Astrocyte (in vitro differentiated cells and primary cell): ENCODE measurements around the gene PRIM1. TPM values are rescaled to one million over a fixed set of nuclear protein-coding genes. Genes with fewer than 3 reads are reported as not detected.
"Not testable (repeated sequence)": the region's sequence is repeated elsewhere in the genome, so short reads cannot be mapped to it uniquely, and the experiment has no call there.

Source experiments
- DNase-seq: peaks from one replicate; pipeline ENCODE4 v3.0.0-alpha.2; 2010; ENCODE audit warnings: low read depth
- FAIRE-seq: peaks from 2 replicates; lab custom pipeline; 2011; peaks lifted over from hg19 to GRCh38; lab: Jason Lieb, UNC
- H2AFZ ChIP-seq: 2 replicates; pipeline ENCODE4 v1.6.0; 2012; ENCODE audit warnings: low read depth, low read length, inconsistent platforms
- H3K27ac ChIP-seq: 2 replicates; pipeline ENCODE4 v1.5.1; 2011; ENCODE audit warnings: low read depth, low read length, inconsistent platforms
- H3K27me3 ChIP-seq: 2 replicates; pipeline ENCODE4 v1.6.0; 2011; ENCODE audit warnings: low read length, inconsistent platforms; ENCODE audit not compliant: insufficient read depth
- H3K36me3 ChIP-seq: 2 replicates; pipeline ENCODE4 v1.5.1; 2011; ENCODE audit warnings: low read length, inconsistent platforms; ENCODE audit not compliant: insufficient read depth
- H3K4me1 ChIP-seq: 2 replicates; pipeline ENCODE4 v1.5.1; 2011; ENCODE audit warnings: low read length, inconsistent platforms; ENCODE audit not compliant: insufficient read depth
- H3K4me2 ChIP-seq: 2 replicates; pipeline ENCODE4 v1.6.0; 2012; ENCODE audit warnings: low read length, inconsistent platforms
- H3K4me3 ChIP-seq: 2 replicates; pipeline ENCODE4 v1.5.1; 2011; ENCODE audit warnings: low read depth, mild to moderate bottlenecking, low read length, inconsistent platforms; ENCODE audit not compliant: insufficient read depth
- H3K79me2 ChIP-seq: 2 replicates; pipeline ENCODE4 v1.6.0; 2012; ENCODE audit warnings: mild to moderate bottlenecking, low read length, inconsistent platforms; ENCODE audit not compliant: insufficient read depth
- H3K9ac ChIP-seq: 2 replicates; pipeline ENCODE4 v1.6.0; 2012; ENCODE audit warnings: mild to moderate bottlenecking, low read length, inconsistent platforms
- H3K9me3 ChIP-seq: 2 replicates; pipeline ENCODE4 v1.5.1; 2012; ENCODE audit warnings: low read depth, mild to moderate bottlenecking, low read length, inconsistent platforms; ENCODE audit not compliant: insufficient read depth
- H4K20me1 ChIP-seq: 2 replicates; pipeline ENCODE4 v1.6.0; 2012; ENCODE audit warnings: low read length, inconsistent platforms; ENCODE audit not compliant: insufficient read depth
- H3K27ac Mint-ChIP-seq: one replicate; pipeline ENCODE4 v1.8.0; 2021; ENCODE audit warnings: mild to moderate bottlenecking, mixed read lengths; ENCODE audit not compliant: unreplicated experiment
- H3K27me3 Mint-ChIP-seq: one replicate; pipeline ENCODE4 v1.8.0; 2021; ENCODE audit warnings: low read depth, mixed read lengths; ENCODE audit not compliant: unreplicated experiment
- H3K36me3 Mint-ChIP-seq: one replicate; pipeline ENCODE4 v1.8.0; 2021; ENCODE audit warnings: low read depth, mixed read lengths; ENCODE audit not compliant: unreplicated experiment
- H3K4me1 Mint-ChIP-seq: one replicate; pipeline ENCODE4 v1.8.0; 2021; ENCODE audit warnings: low read depth, mixed read lengths; ENCODE audit not compliant: unreplicated experiment
- H3K4me3 Mint-ChIP-seq: one replicate; pipeline ENCODE4 v1.8.0; 2021; ENCODE audit warnings: mild to moderate bottlenecking, moderate library complexity, mixed read lengths; ENCODE audit not compliant: unreplicated experiment
- H3K9me3 Mint-ChIP-seq: one replicate; pipeline ENCODE4 v1.8.0; 2021; ENCODE audit warnings: mild to moderate bottlenecking, mixed read lengths; ENCODE audit not compliant: unreplicated experiment
- EZH2 ChIP-seq: IDR thresholded peaks from 2 replicates; pipeline ENCODE4 v1.6.1; 2012; ENCODE audit warnings: mild to moderate bottlenecking, low read length, inconsistent platforms; ENCODE audit not compliant: insufficient read depth
- total RNA-seq: library from RNA; stranded (reverse); gene quantifications from 2 replicates; pipeline ENCODE4 v1.2.1, GENCODE V29; 2021
- TF ChIP-seq, protein P1 (sequence below): IDR thresholded peaks from 2 replicates; pipeline ENCODE4 v1.5.1; 2011; ENCODE audit warnings: low read depth, mild to moderate bottlenecking, inconsistent platforms, low read length, moderate library complexity; ENCODE audit not compliant: insufficient read depth

The PRIM1 gene
- total RNA-seq, 1 donor from 2014 or later = 2.6 TPM

DNA sequence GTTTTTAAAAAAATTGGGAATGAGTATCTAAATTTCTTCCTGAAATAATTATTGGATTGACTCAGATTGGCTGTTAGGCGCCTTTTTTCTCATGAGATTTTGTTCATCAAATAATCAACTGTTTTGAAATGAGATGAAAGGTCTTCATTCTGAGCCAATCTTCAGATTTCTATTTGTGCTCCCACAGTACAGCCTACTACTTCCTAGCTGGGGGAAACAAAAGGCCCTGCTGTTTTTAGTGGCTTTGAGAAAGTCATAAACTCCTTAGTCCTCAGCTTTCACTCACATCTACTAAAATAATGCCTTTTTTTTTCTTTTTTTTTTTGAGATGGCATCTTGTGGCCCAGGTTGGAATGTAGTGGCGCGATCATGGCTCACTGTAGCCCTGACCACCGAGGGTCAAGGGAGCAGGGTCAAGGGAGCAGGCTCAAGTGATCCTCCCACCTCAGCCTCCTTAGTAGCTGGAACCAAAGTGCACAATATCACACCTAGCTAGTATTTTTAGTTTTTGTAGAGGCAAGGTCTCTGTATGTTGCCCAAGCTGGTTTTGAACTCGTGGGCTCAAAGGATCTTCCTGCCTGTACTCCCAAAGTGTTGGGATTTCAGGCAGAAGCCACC is 42.3 kb downstream of the PRIM1 start:
- H3K4me3 Mint-ChIP-seq = no peak overlapping the region
- peaks cover 32% of the 10 kb centered on the region for H4K20me1 ChIP-seq
- no peak overlapping the region for H3K9ac ChIP-seq
- no peaks in the 10 kb centered on the region for H3K4me1 ChIP-seq
- H3K9me3 Mint-ChIP-seq = no peaks in the 10 kb centered on the region
- FAIRE-seq (no peak), DNase-seq (no peak)
- no peak overlapping the region for H3K4me2 ChIP-seq
- TF ChIP-seq, protein P1, sequence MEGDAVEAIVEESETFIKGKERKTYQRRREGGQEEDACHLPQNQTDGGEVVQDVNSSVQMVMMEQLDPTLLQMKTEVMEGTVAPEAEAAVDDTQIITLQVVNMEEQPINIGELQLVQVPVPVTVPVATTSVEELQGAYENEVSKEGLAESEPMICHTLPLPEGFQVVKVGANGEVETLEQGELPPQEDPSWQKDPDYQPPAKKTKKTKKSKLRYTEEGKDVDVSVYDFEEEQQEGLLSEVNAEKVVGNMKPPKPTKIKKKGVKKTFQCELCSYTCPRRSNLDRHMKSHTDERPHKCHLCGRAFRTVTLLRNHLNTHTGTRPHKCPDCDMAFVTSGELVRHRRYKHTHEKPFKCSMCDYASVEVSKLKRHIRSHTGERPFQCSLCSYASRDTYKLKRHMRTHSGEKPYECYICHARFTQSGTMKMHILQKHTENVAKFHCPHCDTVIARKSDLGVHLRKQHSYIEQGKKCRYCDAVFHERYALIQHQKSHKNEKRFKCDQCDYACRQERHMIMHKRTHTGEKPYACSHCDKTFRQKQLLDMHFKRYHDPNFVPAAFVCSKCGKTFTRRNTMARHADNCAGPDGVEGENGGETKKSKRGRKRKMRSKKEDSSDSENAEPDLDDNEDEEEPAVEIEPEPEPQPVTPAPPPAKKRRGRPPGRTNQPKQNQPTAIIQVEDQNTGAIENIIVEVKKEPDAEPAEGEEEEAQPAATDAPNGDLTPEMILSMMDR = no peak
- TF ChIP-seq EZH2 = no peak
- no peaks in the 10 kb centered on the region for H3K9me3 ChIP-seq
- H3K27me3 ChIP-seq = no peaks in the 10 kb centered on the region
- H3K4me3 ChIP-seq = no peak overlapping the region
- H3K4me1 Mint-ChIP-seq = peaks cover 6% of the 10 kb centered on the region
- H3K27ac Mint-ChIP-seq = no peak overlapping the region
- peaks cover 18% of the 10 kb centered on the region for H3K36me3 Mint-ChIP-seq
- H3K27me3 Mint-ChIP-seq = no peaks in the 10 kb centered on the region
- peaks cover 8% of the 10 kb centered on the region for H3K79me2 ChIP-seq
- H2AFZ ChIP-seq = no peak overlapping the region
- H3K36me3 ChIP-seq = peaks cover 28% of the 10 kb centered on the region
- H3K27ac ChIP-seq = no peak overlapping the region

DNA sequence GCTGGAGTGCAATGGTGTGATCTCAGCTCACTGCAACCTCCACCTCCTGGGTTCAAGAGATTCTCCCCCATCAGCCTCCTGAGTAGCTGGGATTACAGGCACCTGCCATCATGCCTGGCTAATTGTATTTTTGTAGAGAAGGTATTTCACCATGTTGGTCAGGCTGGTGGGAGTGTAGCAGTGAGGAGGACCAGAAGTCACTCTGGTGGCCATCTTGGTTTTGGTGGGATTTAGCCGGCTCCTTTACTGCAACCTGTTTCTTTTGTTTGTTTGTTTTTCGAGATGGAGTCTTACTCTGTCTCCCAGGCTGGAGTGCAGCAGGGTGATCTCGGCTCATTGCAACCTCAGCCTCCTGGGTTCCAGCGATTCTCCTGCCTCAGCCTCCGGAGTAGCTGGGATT is 47.6 kb downstream of the PRIM1 start:
- not testable (repeated sequence) for H3K36me3 Mint-ChIP-seq, H3K9ac ChIP-seq, H3K4me1 Mint-ChIP-seq, H3K4me2 ChIP-seq, H3K27me3 Mint-ChIP-seq, H3K27me3 ChIP-seq, H2AFZ ChIP-seq, H4K20me1 ChIP-seq, H3K4me3 Mint-ChIP-seq, H3K27ac ChIP-seq, H3K4me3 ChIP-seq, H3K36me3 ChIP-seq, H3K4me1 ChIP-seq, H3K79me2 ChIP-seq, FAIRE-seq, H3K27ac Mint-ChIP-seq, H3K9me3 Mint-ChIP-seq, H3K9me3 ChIP-seq, DNase-seq

DNA sequence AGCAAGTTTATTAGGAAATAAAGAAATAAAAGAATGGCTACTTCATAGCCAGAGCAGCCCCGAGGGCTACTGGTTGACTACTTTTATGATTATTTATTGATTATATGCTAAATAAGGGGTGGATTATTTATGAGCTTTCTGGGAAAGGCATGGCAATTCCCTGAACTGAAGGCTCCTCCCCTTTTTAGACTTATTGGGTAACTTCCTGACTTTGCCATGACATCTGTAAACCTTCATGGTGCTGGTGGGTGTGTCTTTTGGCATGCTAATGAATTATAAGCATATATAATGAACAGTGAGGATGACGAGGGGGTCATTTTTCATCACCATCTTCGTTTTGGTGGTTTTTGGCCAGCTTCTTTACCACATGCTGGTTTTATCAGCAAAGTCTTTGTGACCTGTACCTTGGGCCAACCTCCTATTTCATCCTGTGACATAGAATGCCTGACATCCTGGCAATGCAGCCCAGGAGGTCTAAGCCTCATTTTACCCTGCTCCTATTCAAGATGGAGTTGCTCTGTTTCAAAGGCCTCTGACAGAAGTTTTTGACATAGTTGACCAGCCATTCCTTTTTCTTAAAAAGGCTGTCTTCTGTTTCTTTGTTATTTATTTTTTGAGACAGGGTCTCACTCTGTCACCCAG is 53.0 kb downstream of the PRIM1 start:
- TF ChIP-seq, protein P1 = no peak
- no peak for TF ChIP-seq EZH2
- no peak overlapping the region for H3K27ac ChIP-seq
- no peaks in the 10 kb centered on the region for H3K27me3 ChIP-seq
- H3K4me1 ChIP-seq = no peaks in the 10 kb centered on the region
- H3K4me2 ChIP-seq = no peak overlapping the region
- no peak overlapping the region for H3K27ac Mint-ChIP-seq
- no peak overlapping the region for H3K4me3 Mint-ChIP-seq
- H3K9ac ChIP-seq = no peak overlapping the region
- H3K79me2 ChIP-seq = no peaks in the 10 kb centered on the region
- no peak overlapping the region for H3K4me3 ChIP-seq
- H3K27me3 Mint-ChIP-seq = no peaks in the 10 kb centered on the region
- no peaks in the 10 kb centered on the region for H3K36me3 Mint-ChIP-seq
- DNase-seq (no peak), FAIRE-seq (no peak)
- no peaks in the 10 kb centered on the region for H3K36me3 ChIP-seq
- no peaks in the 10 kb centered on the region for H3K9me3 ChIP-seq
- no peaks in the 10 kb centered on the region for H3K9me3 Mint-ChIP-seq
- no peak overlapping the region for H2AFZ ChIP-seq
- no peaks in the 10 kb centered on the region for H4K20me1 ChIP-seq
- H3K4me1 Mint-ChIP-seq = no peaks in the 10 kb centered on the region
